NCI-H1694 (cell line): ENCODE results near the gene SYT6.

ENCODE experiments used
- DNase-seq: peaks from one replicate; lab custom pipeline; 2025; lab: John Stamatoyannopoulos, UW

The SYT6 gene

DNA sequence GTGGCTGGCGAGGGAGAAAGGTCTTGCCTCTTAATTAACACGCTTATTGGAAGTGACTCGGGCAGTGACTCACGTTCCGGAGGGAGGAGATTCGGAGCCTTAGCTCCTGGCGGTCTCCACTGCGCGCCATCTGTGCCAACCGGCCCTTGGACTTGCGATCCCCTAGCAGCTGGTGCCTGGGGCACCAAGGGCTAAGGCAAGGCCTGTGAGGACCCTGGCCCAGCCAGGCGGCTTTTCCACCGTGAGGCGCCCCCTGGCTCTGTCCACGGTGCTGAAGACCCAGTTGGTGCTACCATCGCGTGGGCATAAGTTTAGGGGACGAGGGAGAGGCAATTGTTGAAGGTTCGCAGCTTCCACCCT is 1.3 kb upstream of the SYT6 start:
- DNase-seq, result no peak

DNA sequence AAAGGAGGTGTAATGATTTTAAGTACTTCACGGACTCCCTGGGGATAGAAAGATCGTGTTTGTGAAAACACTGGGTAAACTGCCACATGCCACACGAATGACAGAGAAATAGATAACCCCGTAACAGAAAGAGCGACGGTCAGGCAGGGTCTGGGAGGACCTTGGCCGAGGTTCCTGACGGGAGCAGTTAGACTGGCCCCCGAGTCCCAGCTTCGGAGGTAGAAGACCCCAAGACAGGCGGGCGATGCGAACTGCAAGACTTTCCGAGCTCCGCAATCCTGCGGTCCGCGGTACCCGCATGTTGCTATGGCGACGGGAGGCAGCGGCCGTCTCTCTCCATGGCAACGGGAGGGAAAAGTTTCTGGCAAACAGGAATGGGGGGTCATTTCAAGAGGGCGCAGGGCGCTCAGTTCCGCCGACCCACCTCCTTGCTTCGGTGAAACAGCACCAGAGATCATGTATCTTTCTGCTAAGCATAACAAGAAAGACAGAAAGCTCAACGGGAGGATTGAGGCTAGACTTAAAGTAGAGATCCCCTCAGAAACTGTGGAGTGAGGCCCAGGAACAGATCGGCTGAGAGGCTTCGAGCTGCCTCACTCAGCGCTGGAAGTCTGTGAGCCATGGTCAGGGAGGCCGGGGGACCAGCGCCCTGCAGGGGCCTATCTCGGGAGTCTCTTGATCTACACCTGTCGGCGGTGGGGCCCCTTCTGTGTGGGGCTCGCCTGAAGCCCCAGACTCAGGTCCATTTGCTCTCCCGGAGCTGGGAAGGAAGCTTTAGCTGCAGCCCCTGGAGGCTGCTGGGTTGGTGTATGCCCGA is 685 bp upstream of the SYT6 start:
- DNase-seq, result no peak

DNA sequence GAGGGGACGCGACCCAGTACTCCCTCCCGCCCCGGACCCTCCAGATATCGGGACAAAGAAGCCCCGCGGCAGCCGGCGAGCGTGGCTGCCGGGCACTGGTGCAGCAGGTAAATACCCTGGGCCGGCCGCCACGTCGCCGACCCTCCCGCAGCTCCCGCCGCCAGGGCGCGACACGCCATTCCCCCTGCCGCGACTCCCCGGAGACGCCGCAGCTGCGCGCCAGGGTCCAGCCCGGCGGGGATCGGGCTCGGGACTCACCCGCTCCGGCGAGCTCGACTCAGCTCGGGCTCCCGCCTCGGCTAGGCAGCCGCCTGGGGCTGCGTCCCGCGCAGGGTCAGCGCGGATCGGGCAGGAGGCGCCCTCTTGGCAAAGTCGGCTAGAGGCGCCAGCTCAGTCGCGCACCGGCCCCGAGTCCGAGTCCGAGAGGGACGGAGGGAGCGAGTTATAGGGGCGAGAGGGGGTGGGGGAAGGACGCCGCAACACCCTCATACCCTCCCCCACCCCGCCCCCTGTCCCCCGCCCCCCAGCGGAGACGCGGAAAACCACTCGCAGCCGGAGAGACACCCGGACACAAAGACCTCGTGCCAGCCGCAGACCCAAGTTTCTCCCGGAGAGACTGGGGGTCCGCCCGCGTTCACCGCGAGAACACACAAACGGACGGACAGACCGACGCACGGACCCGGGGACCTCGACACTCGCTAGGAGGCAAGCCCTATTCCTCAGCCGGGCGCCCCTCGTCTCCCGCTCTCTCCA is 985 bp downstream of the SYT6 start:
- no peak for DNase-seq

DNA sequence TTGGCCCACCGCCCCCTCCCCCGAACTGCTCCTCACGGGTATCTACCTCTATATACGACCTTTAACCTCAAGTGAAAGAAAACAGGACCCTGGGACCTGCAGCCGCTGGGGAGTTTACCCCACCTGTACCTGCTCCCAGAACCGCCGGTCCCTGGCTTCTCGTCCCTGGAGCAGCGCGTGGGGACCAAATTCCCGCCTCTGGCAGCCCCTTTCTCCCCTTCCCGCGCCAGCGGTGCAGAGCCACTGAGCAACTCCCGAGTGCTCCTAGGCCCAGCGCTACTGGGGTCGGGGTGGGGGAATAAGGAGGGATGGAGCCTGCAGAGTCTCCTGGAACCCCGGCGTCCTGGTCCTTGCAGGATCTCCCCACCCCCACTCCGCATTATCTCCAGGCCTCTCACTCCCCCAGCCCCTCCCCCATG is 1.6 kb downstream of the SYT6 start:
- no peak for DNase-seq

DNA sequence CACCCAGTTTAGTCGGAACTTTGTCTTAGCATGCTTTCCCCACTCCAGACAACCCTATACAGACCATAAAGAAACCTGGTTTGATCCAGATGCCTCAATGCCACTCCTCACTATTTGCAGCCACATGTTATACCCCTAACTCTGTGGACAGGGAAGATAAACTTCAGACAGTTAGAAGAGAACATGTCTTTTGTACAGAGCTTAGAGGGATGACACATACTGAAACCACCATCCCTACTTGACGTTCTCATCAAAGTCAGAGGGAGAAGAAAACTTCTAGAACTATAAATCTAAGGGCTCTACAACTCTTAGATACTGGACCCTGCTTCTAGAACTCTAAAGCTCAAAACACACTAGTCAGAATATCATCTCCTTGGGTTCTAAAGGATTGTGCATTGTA is 3.7 kb downstream of the SYT6 start:
- DNase-seq, result no peak

DNA sequence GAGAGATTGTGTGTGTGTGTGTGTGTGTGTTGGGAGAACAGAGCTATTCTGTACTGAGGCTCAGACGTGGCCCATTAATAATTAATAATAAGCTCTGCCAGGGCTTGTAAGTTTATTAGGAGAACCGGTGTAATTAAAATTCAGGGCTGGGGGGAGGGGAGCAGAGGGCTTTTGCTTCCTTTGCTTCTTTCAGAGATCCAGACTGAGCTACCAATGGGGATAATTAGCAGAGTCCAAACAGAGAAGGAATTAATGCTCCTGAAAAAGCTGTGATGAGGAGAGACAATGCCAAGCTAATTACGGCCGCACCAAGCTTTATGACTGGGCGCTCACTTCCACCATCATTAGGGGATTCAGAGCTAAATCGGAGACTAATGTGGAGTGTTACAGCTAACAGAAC is 4.5 kb downstream of the SYT6 start:
- DNase-seq, result no peak

DNA sequence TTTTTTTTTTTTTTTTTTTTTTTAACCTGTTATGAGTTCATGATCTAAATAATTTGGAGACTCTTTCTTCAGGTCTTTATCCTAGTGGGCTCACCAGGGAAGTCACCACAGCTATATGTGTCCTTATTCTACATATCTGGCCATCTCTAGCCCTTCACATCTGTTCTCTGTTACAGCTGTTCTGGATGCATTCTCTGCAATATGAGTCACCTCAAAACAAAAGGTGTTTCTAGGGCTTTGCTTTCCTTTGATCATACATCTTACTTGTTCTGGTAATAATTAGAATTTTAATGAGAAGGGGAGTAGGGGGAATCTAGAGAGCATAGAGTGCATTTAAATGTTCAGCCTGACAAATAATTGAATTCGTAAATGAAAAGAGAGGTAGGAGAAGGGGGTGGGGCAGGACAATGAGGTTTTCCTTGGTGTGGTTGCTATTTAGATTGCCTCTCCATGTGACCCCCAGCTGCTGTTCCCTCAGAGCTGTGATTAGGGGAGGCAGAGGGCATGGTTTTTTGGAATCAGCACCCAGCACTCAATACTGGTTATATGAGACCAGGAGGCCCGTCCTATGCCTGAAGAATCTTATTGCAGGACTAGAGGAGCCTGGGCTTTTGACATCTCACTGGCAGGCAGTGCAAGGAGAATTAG is 8.0 kb downstream of the SYT6 start:
- DNase-seq, result no peak

DNA sequence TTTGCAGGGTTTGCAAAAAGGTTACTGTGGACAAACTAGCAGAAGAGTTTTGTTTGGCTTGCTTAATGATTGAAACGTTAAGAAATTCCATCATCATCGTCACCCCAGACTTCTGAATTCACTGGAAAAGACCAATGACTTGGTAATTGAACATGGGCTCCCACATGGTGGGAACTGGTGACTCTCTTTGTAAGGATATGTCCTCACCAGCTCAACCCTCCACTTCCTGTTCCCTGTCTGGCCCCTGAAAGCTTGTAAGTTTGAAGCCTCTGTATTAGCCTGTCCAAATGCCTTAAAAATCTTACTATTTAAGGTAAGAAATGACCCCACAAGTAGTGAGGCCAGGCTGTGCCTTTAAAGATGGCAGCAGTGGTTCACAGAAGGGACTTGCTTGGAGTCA is 9.7 kb downstream of the SYT6 start:
- DNase-seq, result no peak

DNA sequence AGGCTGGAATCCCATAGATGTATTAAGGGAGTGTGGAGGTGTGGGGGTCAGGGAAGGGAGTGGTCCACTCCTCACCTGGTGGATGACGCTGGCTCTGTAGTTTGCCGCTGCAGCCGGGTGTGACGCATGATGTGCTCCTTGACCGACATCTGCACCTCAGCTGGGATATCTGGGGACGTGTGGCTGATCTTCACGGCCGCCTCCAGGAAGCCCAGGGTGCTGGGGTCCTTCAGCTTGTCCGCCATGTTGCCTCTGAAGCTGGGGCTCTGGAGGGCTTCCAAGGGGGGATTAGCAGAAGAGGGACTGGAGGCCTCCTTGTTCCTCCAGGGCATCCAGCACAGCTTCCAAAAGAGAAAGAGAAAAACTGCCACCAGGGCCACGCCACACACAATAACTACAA is 14.1 kb downstream of the SYT6 start:
- no peak for DNase-seq

DNA sequence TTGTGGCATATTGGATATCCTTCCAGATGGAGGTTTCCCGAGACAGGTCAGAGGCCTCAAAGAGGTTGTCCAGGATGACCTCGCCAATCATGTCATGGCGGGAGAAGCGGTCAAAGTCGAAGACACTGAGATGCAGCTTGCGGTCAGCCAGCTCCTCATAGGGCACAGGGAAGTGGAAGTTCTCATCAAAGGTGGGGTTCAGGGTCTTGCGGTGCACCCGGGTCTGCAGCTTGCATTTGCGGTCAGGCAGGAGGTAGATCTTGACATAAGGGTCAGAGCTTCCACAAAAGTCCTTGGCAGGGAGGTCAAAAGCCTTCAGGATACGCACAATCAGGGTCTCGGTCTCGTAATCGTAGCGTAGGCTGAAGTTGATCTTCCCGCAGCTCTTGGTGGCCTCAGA is 16.2 kb downstream of the SYT6 start:
- no peak for DNase-seq

DNA sequence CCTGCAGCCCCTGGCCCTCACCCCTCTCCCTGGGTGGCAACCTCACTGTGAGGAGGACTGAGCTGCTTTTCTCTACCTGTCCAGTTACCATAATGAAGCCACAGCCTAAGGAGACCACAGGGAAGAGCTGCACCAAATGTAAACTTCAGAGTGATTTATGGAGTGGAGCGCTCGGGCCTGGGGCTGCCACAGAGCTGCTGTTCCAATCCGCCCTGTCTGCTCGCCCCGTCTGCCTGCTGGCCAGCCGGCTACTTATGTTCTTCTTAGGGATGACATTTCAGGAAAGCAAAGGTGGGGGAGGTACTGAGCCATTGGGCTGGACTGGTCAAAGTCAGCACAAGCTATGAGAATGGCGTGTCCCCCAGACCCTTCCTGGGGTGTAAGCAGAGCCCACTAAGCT is 17.9 kb downstream of the SYT6 start:
- DNase-seq, result no peak

DNA sequence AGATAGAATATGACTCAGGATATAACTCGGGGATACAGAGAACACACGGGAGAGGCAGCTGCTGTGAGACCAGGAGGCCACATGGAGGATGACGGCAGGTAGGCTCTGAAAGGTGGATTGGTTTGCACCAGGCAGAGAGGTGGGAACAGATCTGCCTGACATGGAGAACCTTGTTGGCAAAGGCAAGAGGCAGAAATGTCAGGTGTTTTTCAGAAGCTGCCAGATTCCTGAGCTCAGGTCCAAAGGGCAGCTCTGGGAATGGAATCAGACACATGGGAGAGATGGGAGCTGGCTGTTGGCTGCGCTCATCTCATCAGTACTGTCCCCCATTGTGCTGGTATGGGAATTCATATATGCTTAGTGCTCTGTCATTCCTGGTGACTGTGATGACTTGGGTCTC is 19.2 kb downstream of the SYT6 start:
- no peak for DNase-seq

DNA sequence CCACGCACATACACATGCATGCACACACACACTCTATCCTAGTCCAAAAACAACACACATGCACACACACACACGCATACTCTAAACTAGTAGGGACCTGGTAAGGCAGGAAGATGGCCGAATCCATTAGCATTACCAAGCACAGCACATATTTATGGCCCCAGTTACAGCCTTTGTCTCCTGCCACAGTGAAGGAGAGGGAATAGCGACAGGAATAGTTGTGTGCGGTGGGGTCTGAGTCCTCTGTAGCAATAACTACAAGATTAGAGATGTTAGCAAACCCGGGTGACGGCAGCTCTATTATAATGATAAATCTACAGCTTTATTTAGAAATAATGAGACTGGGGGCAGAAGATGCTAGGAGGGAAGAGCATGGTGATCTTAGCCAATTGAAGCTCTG is 20.5 kb downstream of the SYT6 start:
- DNase-seq, result no peak

DNA sequence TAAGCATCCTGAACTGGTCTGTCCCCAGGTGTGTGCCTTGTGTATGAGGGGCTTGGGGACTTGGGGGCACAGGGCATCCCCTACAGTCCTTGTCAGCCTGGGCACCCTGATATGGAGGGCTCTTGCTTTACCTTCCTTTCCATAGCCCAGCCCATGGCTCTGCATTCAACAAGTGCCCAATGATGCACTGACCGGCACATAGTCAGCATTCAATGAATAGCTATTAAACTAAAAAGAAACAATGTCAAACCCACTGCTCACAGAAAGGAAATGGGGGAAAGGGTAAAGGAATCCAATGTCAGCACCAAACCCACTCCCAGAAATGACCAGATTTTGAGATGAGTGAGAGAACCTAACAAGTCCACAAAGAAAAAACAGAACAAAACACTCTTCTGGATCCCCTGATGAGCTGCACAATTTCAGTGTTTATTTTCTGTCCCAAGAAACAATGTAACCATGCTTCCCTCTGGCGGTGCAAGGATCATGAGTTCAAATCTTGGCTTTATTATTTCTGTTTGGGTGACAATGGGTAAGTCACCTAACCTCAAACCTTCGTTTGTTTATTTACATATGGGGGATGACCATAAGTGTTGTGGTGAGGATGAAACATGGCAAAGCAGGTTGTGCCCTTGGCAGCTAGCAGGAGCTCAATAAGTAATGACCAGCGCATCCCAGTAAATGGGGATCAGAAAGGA is 22.0 kb downstream of the SYT6 start:
- DNase-seq, result no peak

DNA sequence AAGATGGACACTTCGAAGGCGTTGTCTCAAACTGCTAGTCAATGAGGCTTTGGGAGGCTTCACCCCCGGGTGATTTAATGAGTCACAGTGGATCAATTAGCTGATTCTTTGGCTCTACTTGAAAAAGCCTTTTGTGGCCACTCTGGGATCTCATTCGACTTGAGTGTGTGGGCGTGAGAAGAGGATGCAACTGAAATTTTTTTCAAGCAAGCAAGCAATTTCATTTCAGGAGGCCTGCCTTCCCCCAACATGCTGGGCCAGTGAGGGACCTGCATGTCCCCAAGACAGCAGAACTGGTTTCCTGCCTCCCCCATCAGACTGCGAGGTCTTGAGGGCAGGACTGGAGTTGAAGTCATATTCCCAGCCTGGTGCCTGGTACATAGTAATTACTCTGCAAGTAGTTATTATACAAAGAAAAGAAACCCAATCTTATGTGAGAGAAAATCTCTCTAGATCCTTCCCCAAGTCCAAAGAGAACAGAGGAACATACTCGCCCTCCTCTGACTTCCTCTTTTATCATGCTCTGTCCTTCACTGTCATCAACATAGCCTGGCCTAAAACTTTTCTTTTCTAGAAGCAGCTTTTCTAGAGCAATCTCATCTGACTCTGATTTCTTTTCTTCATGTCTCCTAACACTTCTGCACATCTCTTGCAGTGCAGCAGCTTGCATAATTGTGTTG is 22.7 kb downstream of the SYT6 start:
- DNase-seq, result no peak

DNA sequence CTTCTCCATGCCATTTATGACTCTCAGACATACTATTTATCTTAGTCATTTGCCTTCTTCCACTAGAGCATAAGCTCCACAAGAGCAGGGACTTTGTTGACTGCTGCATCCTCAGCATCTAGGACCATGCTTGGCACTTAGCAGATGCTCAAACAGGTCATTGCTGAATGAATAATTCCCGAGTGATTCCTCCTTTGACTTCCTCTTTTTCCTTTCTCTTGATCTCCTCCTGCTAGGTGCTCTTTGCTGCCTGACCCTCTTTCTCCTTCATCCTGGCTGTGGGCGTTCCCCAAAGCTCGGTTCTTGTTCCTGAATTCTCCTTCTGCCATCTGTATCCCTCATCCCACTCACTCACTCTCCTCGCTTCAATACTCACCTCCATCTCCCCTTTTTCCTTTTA is 23.5 kb downstream of the SYT6 start:
- DNase-seq, result no peak

DNA sequence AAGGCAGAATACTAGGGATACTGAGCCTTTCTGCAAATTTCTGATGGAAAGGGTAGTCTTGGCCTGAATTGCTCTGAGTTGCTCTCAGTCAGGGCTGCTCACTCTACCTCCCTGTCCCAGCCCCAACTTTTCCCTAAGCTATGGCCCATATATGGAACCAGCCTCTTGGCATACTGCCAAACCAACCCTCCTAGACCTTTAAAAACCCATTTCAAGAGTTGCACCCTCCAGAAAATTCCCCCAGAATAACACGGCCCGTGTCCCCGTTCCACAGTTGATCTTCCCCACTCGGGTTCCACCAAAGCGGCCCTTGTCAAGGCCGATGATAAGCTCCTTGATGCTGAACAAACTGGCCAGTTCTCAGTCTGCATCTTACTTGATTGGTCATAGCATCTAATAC is 25.4 kb downstream of the SYT6 start:
- no peak for DNase-seq

DNA sequence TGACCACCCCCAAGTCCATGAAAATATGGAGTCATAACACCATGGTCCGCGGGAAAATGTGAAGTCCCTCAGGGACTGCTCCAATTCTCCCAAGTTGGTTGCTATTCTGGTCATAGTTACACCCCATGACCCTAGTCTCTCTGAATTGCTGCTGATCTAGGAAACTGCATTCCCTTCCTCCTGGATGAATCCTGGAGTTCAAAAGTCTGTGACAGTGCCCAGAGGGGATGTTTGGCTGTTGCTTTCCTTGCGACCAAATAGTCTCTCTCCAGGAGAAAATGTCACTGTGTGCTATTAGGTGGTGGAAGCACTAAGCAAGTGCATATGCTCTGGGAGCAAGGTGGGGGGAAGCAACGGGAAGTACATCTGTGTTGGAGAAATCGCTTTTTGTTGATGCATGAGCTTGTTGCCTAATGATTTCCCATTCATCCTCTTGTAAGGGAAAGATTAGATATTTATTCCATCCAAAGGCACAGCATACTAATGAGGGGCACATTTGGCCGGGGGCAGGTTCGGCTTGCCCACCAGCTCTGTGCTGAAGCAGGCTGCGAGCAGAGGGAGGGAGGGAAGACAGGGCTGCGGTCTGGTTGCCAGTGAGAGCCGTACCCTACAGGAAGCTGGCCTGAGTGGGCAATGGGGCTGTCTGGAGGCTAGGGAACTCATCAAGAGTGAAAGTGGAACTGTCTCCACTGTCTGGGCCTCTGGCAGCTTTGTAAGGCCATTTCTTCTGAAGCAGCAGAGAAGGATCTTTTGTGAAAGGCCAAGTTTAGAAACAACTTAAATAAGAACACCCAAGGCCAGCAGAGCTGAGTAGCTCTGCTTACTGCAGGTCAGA is 27.2 kb downstream of the SYT6 start:
- no peak for DNase-seq

DNA sequence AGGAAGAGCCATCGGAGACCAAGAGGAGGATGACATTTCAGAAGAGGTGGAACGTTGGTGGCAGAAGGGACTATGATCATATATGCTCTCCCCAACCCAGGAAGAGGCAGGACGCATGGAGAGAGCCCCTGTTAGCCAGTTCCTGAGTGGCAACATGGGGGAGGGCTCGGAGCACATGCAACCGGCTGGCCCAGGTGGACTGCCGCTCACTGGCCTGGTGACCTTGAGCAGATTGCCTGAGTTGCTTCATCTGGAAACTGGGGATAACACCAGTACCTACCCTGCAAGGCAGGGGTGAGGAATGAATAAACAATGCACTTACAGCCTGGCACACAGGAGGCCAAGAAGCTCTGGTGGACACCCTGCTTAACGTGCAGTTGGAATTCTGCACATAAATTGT is 29.0 kb downstream of the SYT6 start:
- DNase-seq, result no peak

DNA sequence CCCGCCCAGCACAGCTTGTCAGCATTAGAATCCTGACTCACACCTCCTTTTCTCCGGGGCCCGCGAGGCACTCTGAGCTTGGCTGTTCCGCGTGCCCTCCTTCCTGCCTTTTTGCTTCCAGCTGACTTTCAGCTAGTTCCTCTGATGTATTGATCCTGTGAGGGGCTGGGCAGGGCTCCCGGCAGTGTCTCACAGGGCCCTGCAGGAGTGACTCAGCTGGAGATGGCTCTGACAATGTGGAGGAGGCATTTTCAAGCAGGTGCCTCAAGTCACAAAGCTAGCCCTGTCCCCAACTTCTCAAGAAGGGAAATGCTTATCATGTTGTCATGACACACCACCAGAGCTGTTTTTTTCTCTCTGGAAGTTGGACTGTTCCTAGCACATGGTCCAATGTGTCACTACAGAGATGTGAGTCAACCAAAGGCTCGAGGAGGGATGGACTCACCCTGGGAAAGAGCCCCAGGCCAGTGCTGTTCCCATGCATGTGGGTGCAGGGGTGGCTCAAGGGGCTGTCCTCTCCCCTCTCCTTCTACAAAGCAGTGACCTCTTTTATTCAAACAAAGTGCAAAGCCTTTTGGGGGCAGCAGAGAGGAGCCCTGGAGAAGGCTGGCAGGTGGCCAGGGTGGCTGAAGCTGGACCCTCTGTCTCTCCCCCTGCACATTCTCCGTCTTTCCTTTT is 30.6 kb downstream of the SYT6 start:
- no peak for DNase-seq
